Activated CD8-positive, alpha-beta memory T cell treated with anti-CD3 and anti-CD28 coated beads, Interleukin-2, amount 50 U/mL, for 48 hours (primary cell): ENCODE results near the gene CEL.
"Not testable (repeated sequence)": the region's sequence is repeated elsewhere in the genome, so short reads cannot be mapped to it uniquely, and the experiment has no call there.

Experiments
- DNase-seq: peaks from one replicate; pipeline ENCODE4 v3.0.0-alpha.2; 2020

Gene CEL

DNA sequence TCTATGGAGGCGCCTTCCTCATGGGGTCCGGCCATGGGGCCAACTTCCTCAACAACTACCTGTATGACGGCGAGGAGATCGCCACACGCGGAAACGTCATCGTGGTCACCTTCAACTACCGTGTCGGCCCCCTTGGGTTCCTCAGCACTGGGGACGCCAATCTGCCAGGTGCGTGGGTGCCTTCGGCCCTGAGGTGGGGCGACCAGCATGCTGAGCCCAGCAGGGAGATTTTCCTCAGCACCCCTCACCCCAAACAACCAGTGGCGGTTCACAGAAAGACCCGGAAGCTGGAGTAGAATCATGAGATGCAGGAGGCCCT is 3.2 kb downstream of the CEL start:
- DNase-seq: no peak

DNA sequence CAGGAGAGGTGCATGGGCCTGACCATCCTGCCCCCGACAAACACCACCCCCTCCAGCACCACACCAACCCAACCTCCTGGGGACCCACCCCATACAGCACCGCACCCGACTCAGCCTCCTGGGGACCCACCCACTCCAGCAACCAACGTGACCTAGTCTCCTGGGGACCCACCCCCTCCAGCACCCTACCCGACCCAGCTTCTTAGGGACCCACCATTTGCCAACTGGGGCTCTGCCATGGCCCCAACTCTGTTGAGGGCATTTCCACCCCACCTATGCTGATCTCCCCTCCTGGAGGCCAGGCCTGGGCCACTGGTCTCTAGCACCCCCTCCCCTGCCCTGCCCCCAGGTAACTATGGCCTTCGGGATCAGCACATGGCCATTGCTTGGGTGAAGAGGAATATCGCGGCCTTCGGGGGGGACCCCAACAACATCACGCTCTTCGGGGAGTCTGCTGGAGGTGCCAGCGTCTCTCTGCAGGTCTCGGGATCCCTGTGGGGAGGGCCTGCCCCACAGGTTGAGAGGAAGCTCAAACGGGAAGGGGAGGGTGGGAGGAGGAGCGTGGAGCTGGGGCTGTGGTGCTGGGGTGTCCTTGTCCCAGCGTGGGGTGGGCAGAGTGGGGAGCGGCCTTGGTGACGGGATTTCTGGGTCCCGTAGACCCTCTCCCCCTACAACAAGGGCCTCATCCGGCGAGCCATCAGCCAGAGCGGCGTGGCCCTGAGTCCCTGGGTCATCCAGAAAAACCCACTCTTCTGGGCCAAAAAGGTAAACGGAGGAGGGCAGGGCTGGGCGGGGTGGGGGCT is 4.6 kb downstream of the CEL start:
- DNase-seq: no peak

DNA sequence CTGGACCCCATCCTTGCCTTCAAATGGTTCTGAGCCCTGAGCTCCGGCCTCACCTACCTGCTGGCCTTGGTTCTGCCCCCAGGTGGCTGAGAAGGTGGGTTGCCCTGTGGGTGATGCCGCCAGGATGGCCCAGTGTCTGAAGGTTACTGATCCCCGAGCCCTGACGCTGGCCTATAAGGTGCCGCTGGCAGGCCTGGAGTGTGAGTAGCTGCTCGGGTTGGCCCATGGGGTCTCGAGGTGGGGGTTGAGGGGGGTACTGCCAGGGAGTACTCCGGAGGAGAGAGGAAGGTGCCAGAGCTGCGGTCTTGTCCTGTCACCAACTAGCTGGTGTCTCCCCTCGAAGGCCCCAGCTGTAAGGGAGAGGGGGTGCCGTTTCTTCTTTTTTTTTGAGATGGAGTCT is 5.2 kb downstream of the CEL start:
- DNase-seq: no peak

- DNase-seq: no peak
Observed at GRCh38 chr9:133067813-133068212, 6.0 kb downstream of the CEL start.

DNA sequence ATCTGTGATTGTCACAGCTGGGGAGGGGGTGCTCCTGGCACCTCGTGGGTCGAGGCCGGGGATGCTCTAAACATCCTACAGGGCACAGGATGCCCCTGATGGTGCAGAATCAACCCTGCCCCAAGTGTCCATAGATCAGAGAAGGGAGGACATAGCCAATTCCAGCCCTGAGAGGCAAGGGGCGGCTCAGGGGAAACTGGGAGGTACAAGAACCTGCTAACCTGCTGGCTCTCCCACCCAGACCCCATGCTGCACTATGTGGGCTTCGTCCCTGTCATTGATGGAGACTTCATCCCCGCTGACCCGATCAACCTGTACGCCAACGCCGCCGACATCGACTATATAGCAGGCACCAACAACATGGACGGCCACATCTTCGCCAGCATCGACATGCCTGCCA is 6.7 kb downstream of the CEL start:
- DNase-seq: not testable (repeated sequence)

DNA sequence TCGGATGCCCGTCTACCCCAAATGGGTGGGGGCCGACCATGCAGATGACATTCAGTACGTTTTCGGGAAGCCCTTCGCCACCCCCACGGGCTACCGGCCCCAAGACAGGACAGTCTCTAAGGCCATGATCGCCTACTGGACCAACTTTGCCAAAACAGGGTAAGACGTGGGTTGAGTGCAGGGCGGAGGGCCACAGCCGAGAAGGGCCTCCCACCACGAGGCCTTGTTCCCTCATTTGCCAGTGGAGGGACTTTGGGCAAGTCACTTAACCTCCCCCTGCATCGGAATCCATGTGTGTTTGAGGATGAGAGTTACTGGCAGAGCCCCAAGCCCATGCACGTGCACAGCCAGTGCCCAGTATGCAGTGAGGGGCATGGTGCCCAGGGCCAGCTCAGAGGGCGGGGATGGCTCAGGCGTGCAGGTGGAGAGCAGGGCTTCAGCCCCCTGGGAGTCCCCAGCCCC is 8.8 kb downstream of the CEL start:
- not testable (repeated sequence) for DNase-seq

DNA sequence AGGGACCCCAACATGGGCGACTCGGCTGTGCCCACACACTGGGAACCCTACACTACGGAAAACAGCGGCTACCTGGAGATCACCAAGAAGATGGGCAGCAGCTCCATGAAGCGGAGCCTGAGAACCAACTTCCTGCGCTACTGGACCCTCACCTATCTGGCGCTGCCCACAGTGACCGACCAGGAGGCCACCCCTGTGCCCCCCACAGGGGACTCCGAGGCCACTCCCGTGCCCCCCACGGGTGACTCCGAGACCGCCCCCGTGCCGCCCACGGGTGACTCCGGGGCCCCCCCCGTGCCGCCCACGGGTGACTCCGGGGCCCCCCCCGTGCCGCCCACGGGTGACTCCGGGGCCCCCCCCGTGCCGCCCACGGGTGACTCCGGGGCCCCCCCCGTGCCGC is 9.2 kb downstream of the CEL start:
- DNase-seq: not testable (repeated sequence)

DNA sequence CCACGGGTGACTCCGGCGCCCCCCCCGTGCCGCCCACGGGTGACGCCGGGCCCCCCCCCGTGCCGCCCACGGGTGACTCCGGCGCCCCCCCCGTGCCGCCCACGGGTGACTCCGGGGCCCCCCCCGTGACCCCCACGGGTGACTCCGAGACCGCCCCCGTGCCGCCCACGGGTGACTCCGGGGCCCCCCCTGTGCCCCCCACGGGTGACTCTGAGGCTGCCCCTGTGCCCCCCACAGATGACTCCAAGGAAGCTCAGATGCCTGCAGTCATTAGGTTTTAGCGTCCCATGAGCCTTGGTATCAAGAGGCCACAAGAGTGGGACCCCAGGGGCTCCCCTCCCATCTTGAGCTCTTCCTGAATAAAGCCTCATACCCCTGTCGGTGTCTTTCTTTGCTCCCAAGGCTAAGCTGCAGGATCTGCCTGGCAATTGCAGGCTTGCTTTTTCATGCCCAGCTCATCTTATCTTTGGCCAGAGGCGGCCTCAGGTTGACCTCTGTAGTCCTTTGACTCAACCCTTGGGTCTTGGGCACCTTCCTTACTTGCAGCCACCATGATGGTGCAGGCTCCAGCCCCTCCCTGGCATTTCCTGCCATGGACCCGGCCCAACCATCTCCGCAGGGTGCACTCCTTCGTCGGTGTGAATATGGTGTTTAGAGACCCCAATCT is 9.8 kb downstream of the CEL start:
- DNase-seq: no peak

DNA sequence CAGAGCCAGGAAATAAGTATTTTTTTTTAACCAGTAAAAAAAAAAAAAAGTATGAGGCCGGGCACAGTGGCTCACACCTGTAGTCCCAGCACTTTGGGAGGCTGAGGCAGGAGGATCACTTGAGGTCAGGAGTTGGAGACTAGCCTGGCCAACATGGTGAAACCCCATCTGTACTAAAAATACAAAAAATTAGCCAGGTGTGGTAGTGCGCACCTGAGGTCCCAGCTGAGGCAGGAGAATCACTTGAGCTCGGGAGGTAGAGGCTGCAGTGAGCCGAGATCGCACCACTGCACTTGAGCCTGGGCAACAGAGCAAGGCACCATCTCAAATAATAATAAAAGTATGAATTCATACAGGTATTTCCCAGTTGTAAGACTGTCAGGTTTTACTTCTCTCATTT is 10.4 kb downstream of the CEL start:
- DNase-seq: not testable (repeated sequence)

DNA sequence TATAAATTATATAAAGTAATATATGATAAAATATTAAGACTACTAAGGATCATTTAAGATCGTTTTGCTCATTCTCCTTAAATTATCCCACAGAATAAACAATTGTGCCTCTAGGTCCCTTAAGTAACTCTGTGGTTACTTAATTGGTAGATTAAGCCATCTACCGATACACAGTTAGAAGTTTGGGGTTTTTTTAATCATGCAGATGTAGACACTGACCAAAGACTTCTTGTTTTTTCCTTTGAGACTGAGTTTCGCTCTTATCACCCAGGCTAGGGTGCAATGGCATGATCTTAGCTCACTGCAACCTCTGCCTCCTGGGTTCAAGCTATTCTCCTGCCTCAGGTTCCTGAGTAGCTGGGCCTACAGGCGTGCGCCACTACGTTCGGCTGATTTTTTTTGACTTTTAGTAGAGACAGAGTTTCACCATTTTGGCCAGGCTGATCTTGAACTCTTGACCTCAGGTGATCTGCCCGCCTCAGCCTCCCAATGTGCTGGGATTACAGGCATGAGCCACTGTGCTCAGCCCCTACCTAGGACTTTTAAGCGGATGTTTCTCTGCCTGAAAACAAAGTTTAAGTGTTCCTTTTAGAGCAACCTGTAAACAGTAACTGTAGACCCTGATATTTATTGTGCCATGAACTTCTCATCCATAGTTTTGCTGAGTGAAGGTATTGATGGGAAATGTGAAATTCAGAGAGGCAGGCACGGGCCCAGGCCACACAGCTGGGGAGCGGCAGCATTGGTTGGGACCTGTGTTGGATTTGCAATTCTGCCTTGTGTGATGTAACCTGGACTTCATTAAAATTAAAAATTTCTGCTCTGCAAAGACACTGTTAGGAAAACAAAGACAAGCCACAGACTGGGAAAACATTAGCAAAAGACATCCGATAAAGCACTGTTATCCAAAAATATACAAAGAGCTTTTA is 11.6 kb downstream of the CEL start:
- no peak for DNase-seq

GRCh38 chr9:133074111-133074651 is 12.4 kb downstream of the CEL start:
- DNase-seq: no peak

DNA sequence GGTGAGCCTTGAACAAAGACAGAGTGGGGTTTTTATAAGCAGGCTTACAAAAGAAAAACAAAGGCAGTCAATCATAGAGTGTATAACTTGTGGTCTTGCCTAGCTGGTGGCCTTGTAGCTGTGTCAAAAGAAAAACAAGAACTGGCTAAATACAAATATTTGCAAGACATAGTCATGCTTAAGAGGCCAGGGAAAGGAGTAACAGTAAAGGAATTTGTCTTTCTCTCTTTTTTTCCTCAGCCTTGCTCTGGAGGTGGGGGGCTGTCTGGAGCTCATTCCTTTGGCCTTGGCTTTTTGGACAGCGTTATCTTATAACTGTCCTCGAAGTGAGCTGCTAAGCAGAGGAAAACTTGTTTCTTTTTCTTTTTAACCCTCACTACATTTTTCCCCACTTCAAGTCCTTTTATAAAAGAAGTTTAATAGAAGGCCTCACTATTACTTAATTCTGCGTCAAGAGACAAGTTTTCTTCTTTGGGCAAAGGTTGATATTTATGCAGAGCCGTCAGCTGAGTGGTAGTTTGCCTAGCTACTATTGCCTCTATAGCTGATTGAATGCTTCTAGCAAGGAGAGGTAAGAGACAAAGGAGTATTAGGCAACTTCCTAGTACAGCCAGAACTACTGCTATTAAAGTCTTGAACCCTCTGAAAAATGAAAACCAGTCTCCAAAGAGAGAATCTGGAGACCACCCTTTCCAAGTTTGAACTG is 14.3 kb downstream of the CEL start:
- no peak for DNase-seq

DNA sequence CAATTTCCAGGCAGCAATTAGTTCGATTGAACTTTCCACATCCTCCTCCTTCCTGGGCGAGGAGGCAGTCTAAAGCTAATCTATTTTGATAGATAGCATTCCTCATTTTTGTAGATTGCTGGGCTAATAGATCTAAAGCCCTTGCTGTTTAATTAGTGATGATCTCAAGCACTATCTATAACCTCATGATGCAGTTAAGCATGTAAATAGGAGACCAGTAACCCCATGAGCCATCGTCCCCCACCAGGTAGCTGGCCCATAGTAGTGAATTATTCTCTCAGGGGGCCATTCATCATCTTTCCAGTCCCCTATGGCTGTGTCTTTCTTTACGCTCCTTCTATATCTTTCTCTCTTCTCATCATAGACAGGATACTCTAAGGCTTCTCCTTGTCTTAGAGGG is 14.9 kb downstream of the CEL start:
- DNase-seq: no peak

DNA sequence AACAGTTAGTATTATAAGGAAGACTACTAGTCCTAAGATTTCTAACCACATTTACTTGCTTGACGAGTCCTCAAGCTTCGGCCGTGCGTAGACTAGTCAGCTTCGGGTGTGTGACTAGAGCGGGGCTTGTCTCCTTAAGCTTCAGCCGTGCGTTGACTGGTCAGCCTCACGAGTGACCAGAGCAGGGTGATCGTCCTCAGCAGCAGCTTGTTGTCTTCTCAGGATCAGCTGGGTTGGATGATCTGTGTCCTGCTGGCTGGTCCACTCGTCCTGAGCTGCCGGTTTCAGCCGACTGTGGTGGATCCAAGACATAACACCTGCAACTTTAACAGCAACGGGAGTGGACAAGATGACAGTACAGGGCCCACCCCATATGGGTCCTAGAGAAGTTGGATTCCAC is 16.7 kb downstream of the CEL start:
- no peak for DNase-seq

DNA sequence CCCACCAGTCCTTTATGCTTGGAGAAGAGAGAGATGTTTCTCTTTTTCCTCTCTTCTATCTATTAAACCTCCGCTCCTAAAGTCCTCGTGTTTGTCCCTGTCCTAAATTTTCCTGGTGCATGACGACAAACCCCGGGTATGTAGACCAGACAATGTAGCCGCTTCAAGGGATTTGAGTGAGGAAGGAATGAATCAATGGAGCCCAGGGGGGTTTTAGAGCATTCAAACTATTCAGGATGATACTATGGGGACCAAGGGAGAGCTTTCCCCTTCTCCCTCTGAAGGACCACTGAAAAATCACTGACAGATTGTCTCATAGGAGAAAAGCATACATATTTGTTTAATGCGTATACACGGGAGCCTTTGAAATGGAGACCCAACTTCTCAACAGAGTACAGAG is 18.4 kb downstream of the CEL start:
- no peak for DNase-seq

- not testable (repeated sequence) for DNase-seq
Observed at GRCh38 chr9:133080786-133081779, 19.3 kb downstream of the CEL start.

DNA sequence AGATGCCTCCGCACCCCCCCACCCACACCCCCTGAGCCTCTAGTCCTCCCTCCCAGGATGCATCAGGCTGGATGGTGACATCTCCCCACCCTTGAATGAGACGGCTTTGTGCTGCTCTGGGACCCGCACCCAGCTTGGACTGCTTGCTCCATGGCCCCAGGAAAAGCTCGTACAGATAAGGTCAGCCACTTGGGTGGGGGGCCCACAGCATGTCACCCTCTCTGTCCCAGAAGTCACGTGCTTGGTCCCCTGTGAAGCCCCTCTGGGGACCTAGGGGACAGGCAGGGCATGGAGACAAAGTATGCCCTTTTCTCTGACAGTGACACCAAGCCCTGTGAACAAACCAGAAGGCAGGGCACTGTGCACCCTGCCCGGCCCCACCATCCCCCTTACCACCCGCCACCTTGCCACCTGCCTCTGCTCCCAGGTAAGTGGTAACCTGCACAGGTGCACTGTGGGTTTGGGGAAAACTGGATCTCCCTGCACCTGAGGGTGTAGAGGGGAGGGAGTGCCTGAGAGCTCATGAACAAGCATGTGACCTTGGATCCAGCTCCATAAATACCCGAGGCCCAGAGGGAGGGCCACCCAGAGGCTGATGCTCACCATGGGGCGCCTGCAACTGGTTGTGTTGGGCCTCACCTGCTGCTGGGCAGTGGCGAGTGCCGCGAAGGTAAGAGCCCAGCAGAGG is 20.3 kb downstream of the CEL start:
- not testable (repeated sequence) for DNase-seq

- not testable (repeated sequence) for DNase-seq
Observed at GRCh38 chr9:133083688-133084087, 21.9 kb downstream of the CEL start.

GRCh38 chr9:133086212-133086860 is 24.6 kb downstream of the CEL start:
- DNase-seq: not testable (repeated sequence)

- no peak for DNase-seq
Observed at GRCh38 chr9:133086894-133087293, 25.1 kb downstream of the CEL start.
